Measurements from ENCODE around the gene PDGFRB. TPM values are rescaled to one million over a fixed set of nuclear protein-coding genes. Genes with fewer than 3 reads are reported as not detected.

PDGFRB gene
- total and polyA plus RNA-seq, 2 of the 8 experiments (the other 6 are each of a cell fraction or from before 2014, with no cell fraction given), result 4.2 to 13.7 TPM

DNA sequence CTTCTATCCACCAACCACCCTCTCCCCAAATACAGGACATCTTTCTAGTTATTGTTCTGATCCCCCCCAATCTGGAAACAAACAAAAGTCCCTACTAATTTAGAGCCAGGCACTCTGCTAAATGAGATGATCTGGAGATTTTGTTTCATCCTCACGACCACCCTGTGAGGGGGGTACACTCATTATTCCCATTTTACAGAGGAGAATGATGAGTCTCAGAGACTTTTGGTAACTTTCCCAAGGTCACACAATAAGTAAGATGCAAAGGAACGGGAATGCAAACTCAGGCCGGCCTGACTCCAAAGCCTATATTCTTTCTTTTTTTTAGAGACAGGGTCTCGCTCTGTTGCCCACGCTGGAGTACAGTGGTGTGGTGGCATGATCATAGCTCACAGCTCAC, 9.4 kb downstream of the PDGFRB start:
- H4K5ac ChIP-seq (ENCODE audit: insufficient read length, low read depth, low read length), result no peak overlapping the region
- peaks cover 0 to 14% (median 8%) of the 10 kb centered on the region in 4 experiments; a peak in 6 of 7 replicates for H3K4me1 ChIP-seq (replicated peaks in 1 of 4; ENCODE audit: control insufficient read depth in 3 of 4, insufficient read depth in 4 of 4, low read length in 3 of 4)
- no peaks in the 10 kb centered on the region; the same call in 1 of the 2 replicates for H3K79me1 ChIP-seq (ENCODE audit: low read depth, low read length)
- no peak overlapping the region for H3K9ac ChIP-seq (replicated peaks in 1 of 4; ENCODE audit: extremely low read depth in 1 of 4, low read depth in 3 of 4, low read length in 3 of 4)
- no peak for DNase-seq (ENCODE audit: low read depth in 1 of 2, low spot score in 2 of 2)
- WGBS, 2 experiments (ENCODE audit: extremely low coverage in 1 of 2, insufficient coverage in 1 of 2, insufficient read length in 1 of 2, insufficient replicate concordance in 2 of 2, low coverage in 1 of 2, low lambda C conversion rate in 2 of 2, missing lambda C conversion rate in 1 of 2), result 95% methylated on average over 5 of the region's 5 CpGs; no CpG with 5 or more reads in 1 of the 2 experiments
- no peak overlapping the region for H3K56ac ChIP-seq (replicated peaks; ENCODE audit: insufficient read length, low read depth, low read length)
- H4K20me1 ChIP-seq (replicated peaks in 1 of 2; ENCODE audit: control insufficient read depth in 1 of 2, insufficient read depth in 2 of 2, low read length in 2 of 2), result no peaks in the 10 kb centered on the region
- H3K23me2 ChIP-seq (ENCODE audit: low read depth, low read length), result no peaks in the 10 kb centered on the region
- ChIA-PET POLR2A (ENCODE audit: partially characterized antibody) (interaction anchor here (1.3 kb wide), 1 partner anchor 24 kb away, joined by 4 read pairs; no protein-coding TSS in a partner anchor), CTCF (ENCODE audit: partially characterized antibody) (interaction anchor here (0.6 to 13.1 kb wide), 11 partner anchors 8 to 77 kb away, joined by 3 to 188 read pairs (median 5); partner anchors contain the start of gene PDGFRB)
- H3K79me2 ChIP-seq (ENCODE audit: control insufficient read depth in 1 of 2, insufficient read depth in 2 of 2, low read length in 2 of 2), result no peaks in the 10 kb centered on the region
- no peak overlapping the region for H2BK15ac ChIP-seq (ENCODE audit: low read length)
- H2BK20ac ChIP-seq (ENCODE audit: low read length), result no peak overlapping the region
- H3K4me2 ChIP-seq (ENCODE audit: insufficient read depth in 1 of 2, low read depth in 2 of 2, low read length in 2 of 2), result no peak overlapping the region
- H3K18ac ChIP-seq (ENCODE audit: extremely low read depth, low read length), result no peak overlapping the region
- no peaks in the 10 kb centered on the region; a peak in 1 of 7 replicates for H3K27me3 ChIP-seq (replicated peaks in 1 of 4; ENCODE audit: control insufficient read depth in 3 of 4, extremely low read depth in 1 of 4, insufficient read depth in 3 of 4, low read length in 3 of 4)
- H3K36me3 ChIP-seq (ENCODE audit: control insufficient read depth in 2 of 4, insufficient read depth in 4 of 4, low read length in 3 of 4), result no peaks in the 10 kb centered on the region
- H3K9me3 ChIP-seq (ENCODE audit: insufficient read depth in 2 of 2, low read depth in 1 of 2, low read length in 1 of 2), result no peaks in the 10 kb centered on the region
- no peak overlapping the region for H3K23ac ChIP-seq (ENCODE audit: insufficient read length)
- no peak overlapping the region for H2BK5ac ChIP-seq (ENCODE audit: low read depth, low read length)
- no peak overlapping the region for H3K4me3 ChIP-seq (ENCODE audit: extremely low read depth in 1 of 4, insufficient read depth in 2 of 4, low read depth in 3 of 4, low read length in 4 of 4)
- H2AFZ ChIP-seq (ENCODE audit: low read length), result no peak overlapping the region
- no peak overlapping the region for H2BK120ac ChIP-seq (replicated peaks; ENCODE audit: low read depth, low read length)
- no peak overlapping the region for H4K8ac ChIP-seq (ENCODE audit: extremely low read depth, insufficient read depth, low read length)
- H3K27ac ChIP-seq (ENCODE audit: low read depth, low read length), result no peak overlapping the region
- no peak overlapping the region for H4K91ac ChIP-seq (replicated peaks; ENCODE audit: insufficient read length, low read length)
- H3K4ac ChIP-seq (replicated peaks; ENCODE audit: insufficient read length, low read depth, low read length), result no peak overlapping the region
- H3K14ac ChIP-seq (ENCODE audit: insufficient read length), result no peak overlapping the region
- no peak for FAIRE-seq
- H2BK12ac ChIP-seq (ENCODE audit: low read depth, low read length), result no peak overlapping the region
- H2AK5ac ChIP-seq (ENCODE audit: low read depth, low read length), result peak overlapping the region; percentile 82; the same call in 1 of the 2 replicates
- TF ChIP-seq EGR1 (IDR thresholded peaks at IDR 0.05; ENCODE audit: borderline replicate concordance, low read depth, low read length) (no peak), HDAC2 (IDR thresholded peaks at IDR 0.05; ENCODE audit: borderline replicate concordance in 1 of 2, low read depth in 2 of 2, low read length in 2 of 2) (no peak), SP2 (IDR thresholded peaks at IDR 0.05; ENCODE audit: low read length) (no peak), GTF2F1 (IDR thresholded peaks at IDR 0.05; ENCODE audit: borderline replicate concordance, low read depth, low read length) (no peak), GABPA (IDR thresholded peaks at IDR 0.05; ENCODE audit: borderline replicate concordance, insufficient read depth, low read length) (no peak), POU5F1 (IDR thresholded peaks at IDR 0.05; ENCODE audit: low read depth, low read length) (no peak), CEBPB (IDR thresholded peaks at IDR 0.05; ENCODE audit: low read depth, low read length) (no peak), SIRT6 (IDR thresholded peaks at IDR 0.05; ENCODE audit: low read length) (no peak), POLR2A (IDR thresholded peaks at IDR 0.05; ENCODE audit: control extremely low read depth in 1 of 2, low read depth in 2 of 2, low read length in 2 of 2) (no peak), SUZ12 (IDR thresholded peaks at IDR 0.05; ENCODE audit: low read length) (no peak), SRF (IDR thresholded peaks at IDR 0.05; ENCODE audit: low read depth, low read length) (no peak), PHF8 (conservative IDR thresholded peaks at IDR 0.05; ENCODE audit: low read depth, low read length) (no peak)
- TF ChIP-seq, protein P1, sequence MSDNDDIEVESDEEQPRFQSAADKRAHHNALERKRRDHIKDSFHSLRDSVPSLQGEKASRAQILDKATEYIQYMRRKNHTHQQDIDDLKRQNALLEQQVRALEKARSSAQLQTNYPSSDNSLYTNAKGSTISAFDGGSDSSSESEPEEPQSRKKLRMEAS (IDR thresholded peaks at IDR 0.05), result no peak
- TF ChIP-seq, protein P2, sequence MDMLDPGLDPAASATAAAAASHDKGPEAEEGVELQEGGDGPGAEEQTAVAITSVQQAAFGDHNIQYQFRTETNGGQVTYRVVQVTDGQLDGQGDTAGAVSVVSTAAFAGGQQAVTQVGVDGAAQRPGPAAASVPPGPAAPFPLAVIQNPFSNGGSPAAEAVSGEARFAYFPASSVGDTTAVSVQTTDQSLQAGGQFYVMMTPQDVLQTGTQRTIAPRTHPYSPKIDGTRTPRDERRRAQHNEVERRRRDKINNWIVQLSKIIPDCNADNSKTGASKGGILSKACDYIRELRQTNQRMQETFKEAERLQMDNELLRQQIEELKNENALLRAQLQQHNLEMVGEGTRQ (IDR thresholded peaks at IDR 0.05; ENCODE audit: low read length), result no peak

Data from H1 (cell line).